Peyer's patch (tissue), 4 donors: ENCODE results near the gene TRAK2.

Experiments
- CTCF ChIP-seq, 6 experiments: fragments of 450-650 bp in 4 of 6; fragments of 200-600 bp in 2 of 6; sonication (generic) in 1 of 6; IDR thresholded peaks; one replicate each; pipeline ENCODE4 v1.5.1; 2017 to 2019; ENCODE audit warnings: antibody characterized with exemption in 6 of 6, mild to moderate bottlenecking in 3 of 6, moderate library complexity in 1 of 6
- POLR2A ChIP-seq, 2 donors: fragments of 450-650 bp; IDR thresholded peaks; one replicate each; pipeline ENCODE4 v1.5.1; 2017; ENCODE audit warnings: antibody characterized with exemption in 2 of 2, mild to moderate bottlenecking in 2 of 2, moderate library complexity in 2 of 2

GRCh38 chr2:201357221-201357620, 94.0 kb downstream of the TRAK2 start, which contains the start of gene FLACC1:
- TF ChIP-seq POLR2A (IDR thresholded peaks at IDR 0.05) = no peak
- TF ChIP-seq CTCF (IDR thresholded peaks at IDR 0.05) = no peak
